ENCODE results near the gene NAA10.

The NAA10 gene

GRCh38 chrX:153906126-153906917 is 28.5 kb downstream of the NAA10 start:
- no peak for DNase-seq

- no peak for DNase-seq
These were observed 29.2 kb downstream of the NAA10 start for GRCh38 chrX:153905481-153906095.

GRCh38 chrX:153903991-153904957 is 30.6 kb downstream of the NAA10 start, which contains the start of gene AVPR2:
TSS of gene AVPR2 (plus strand) at chrX:153904673. CDS start at chrX:153905146, 473 bp downstream.
- DNase-seq, result no peak

- DNase-seq, result no peak
These were observed 31.4 kb downstream of the NAA10 start for GRCh38 chrX:153903238-153903980.

- DNase-seq, result no peak
These were observed 32.5 kb downstream of the NAA10 start for GRCh38 chrX:153902385-153902784.

- DNase-seq, result no peak
These were observed 33.1 kb downstream of the NAA10 start for GRCh38 chrX:153901753-153902140.

GRCh38 chrX:153900831-153901752 is 33.7 kb downstream of the NAA10 start:
- no peak for DNase-seq

- DNase-seq, result no peak
These were observed 36.9 kb downstream of the NAA10 start for GRCh38 chrX:153897899-153898298.

GRCh38 chrX:153889123-153889522 is 45.7 kb downstream of the NAA10 start:
- DNase-seq, result no peak

GRCh38 chrX:153888344-153888743 is 46.5 kb downstream of the NAA10 start:
- DNase-seq, result no peak

- no peak for DNase-seq
These were observed 47.5 kb downstream of the NAA10 start for GRCh38 chrX:153887385-153887784.

- DNase-seq, result no peak
These were observed 47.9 kb downstream of the NAA10 start for GRCh38 chrX:153886915-153887314.

- DNase-seq, result no peak
These were observed 48.6 kb downstream of the NAA10 start, which contains the start of gene L1CAM for GRCh38 chrX:153885968-153886903. TSS of gene L1CAM (minus strand) at chrX:153886173. CDS start at chrX:153875836, 10,337 bp downstream.

- DNase-seq, result no peak
These were observed 49.5 kb downstream of the NAA10 start for GRCh38 chrX:153885208-153885787.

GRCh38 chrX:153884590-153884989 is 50.2 kb downstream of the NAA10 start:
- no peak for DNase-seq

- no peak for DNase-seq
These were observed 50.7 kb downstream of the NAA10 start for GRCh38 chrX:153884136-153884535.

- no peak for DNase-seq
These were observed 51.5 kb downstream of the NAA10 start for GRCh38 chrX:153883163-153883843.

- no peak for DNase-seq
These were observed 52.3 kb downstream of the NAA10 start for GRCh38 chrX:153882557-153882956.

GRCh38 chrX:153882086-153882498 is 52.7 kb downstream of the NAA10 start:
- DNase-seq, result no peak
